ENCODE results near the gene CSHL1. TPM values are rescaled to one million over a fixed set of nuclear protein-coding genes. Genes with fewer than 3 reads are reported as not detected.

The CSHL1 gene
- total RNA-seq, 1 donor from 2014 or later, result not detected

- H3K4me3 Mint-ChIP-seq (ENCODE audit: unreplicated experiment), result no peak within 1 kb of the TSS
- H3K36me3 ChIP-seq (ENCODE audit: insufficient read depth, low read length), result no peaks in the 10 kb centered on the region
- no peaks in the 10 kb centered on the region for H3K36me3 Mint-ChIP-seq (ENCODE audit: low read depth, unreplicated experiment)
- no peak within 1 kb of the TSS for H3K4me2 ChIP-seq (ENCODE audit: low read length)
- DNase-seq (ENCODE audit: low read depth), result no peak
- H3K9ac ChIP-seq (ENCODE audit: low read length), result no peak within 1 kb of the TSS
- H3K27ac Mint-ChIP-seq (ENCODE audit: unreplicated experiment), result no peak within 1 kb of the TSS
- no peaks in the 10 kb centered on the region for H3K9me3 ChIP-seq (ENCODE audit: insufficient read depth, low read depth, low read length)
- no peaks in the 10 kb centered on the region for H4K20me1 ChIP-seq (ENCODE audit: insufficient read depth, low read length)
- no peak within 1 kb of the TSS for H3K4me3 ChIP-seq (ENCODE audit: insufficient read depth, low read depth, low read length)
- H3K27me3 Mint-ChIP-seq (ENCODE audit: low read depth, unreplicated experiment), result peaks cover 15% of the 10 kb centered on the region
- H2AFZ ChIP-seq (ENCODE audit: low read depth, low read length), result no peak within 1 kb of the TSS
- H3K27me3 ChIP-seq (ENCODE audit: insufficient read depth, low read length), result peaks cover 5% of the 10 kb centered on the region
- no peaks in the 10 kb centered on the region for H3K9me3 Mint-ChIP-seq (ENCODE audit: unreplicated experiment)
- H3K4me1 Mint-ChIP-seq (ENCODE audit: low read depth, unreplicated experiment), result no peaks in the 10 kb centered on the region
- H3K27ac ChIP-seq (ENCODE audit: low read depth, low read length), result no peak within 1 kb of the TSS
- H3K4me1 ChIP-seq (ENCODE audit: insufficient read depth, low read length), result no peaks in the 10 kb centered on the region
- no peaks in the 10 kb centered on the region for H3K79me2 ChIP-seq (ENCODE audit: insufficient read depth, low read length)
- TF ChIP-seq EZH2 (IDR thresholded peaks at IDR 0.05; ENCODE audit: insufficient read depth, low read length) (no peak), CTCF (IDR thresholded peaks at IDR 0.05; ENCODE audit: insufficient read depth, low read depth, low read length) (no peak)
- FAIRE-seq, result no peak
These were observed 21.0 kb upstream of the CSHL1 start, which contains the start of gene CD79B for GRCh38 chr17:63931981-63932561. Gene CD79B, minus strand, starts transcription at chr17:63932331. Its CDS starts 70 bp downstream, at chr17:63932261.

GRCh38 chr17:63930951-63931575, 20.0 kb upstream of the CSHL1 start:
- H4K20me1 ChIP-seq (ENCODE audit: insufficient read depth, low read length), result no peaks in the 10 kb centered on the region
- no peak overlapping the region for H3K9ac ChIP-seq (ENCODE audit: low read length)
- FAIRE-seq, result no peak
- Mint-ChIP-seq H3K4me1 (ENCODE audit: low read depth, unreplicated experiment) (no peaks in the 10 kb centered on the region), H3K36me3 (ENCODE audit: low read depth, unreplicated experiment) (no peaks in the 10 kb centered on the region), H3K27me3 (ENCODE audit: low read depth, unreplicated experiment) (peaks cover 12% of the 10 kb centered on the region), H3K27ac (ENCODE audit: unreplicated experiment) (no peak overlapping the region), H3K9me3 (ENCODE audit: unreplicated experiment) (no peaks in the 10 kb centered on the region), H3K4me3 (ENCODE audit: unreplicated experiment) (no peak overlapping the region)
- TF ChIP-seq EZH2 (IDR thresholded peaks at IDR 0.05; ENCODE audit: insufficient read depth, low read length) (no peak), CTCF (IDR thresholded peaks at IDR 0.05; ENCODE audit: insufficient read depth, low read depth, low read length) (no peak)
- H3K4me1 ChIP-seq (ENCODE audit: insufficient read depth, low read length), result no peaks in the 10 kb centered on the region
- no peaks in the 10 kb centered on the region for H3K9me3 ChIP-seq (ENCODE audit: insufficient read depth, low read depth, low read length)
- no peak overlapping the region for H3K27ac ChIP-seq (ENCODE audit: low read depth, low read length)
- H3K4me3 ChIP-seq (ENCODE audit: insufficient read depth, low read depth, low read length), result no peak overlapping the region
- H2AFZ ChIP-seq (ENCODE audit: low read depth, low read length), result no peak overlapping the region
- peaks cover 4% of the 10 kb centered on the region for H3K27me3 ChIP-seq (ENCODE audit: insufficient read depth, low read length)
- DNase-seq (ENCODE audit: low read depth), result no peak
- no peaks in the 10 kb centered on the region for H3K36me3 ChIP-seq (ENCODE audit: insufficient read depth, low read length)
- H3K79me2 ChIP-seq (ENCODE audit: insufficient read depth, low read length), result no peaks in the 10 kb centered on the region
- H3K4me2 ChIP-seq (ENCODE audit: low read length), result no peak overlapping the region
